GM12864 (cell line): Measurements from ENCODE around the gene AP4S1.

Source experiments
- DNase-seq: peaks from one replicate; pipeline ENCODE4 v3.0.0-alpha.2; 2011; ENCODE audit warnings: low read depth
- H3K4me3 ChIP-seq: 2 replicates; pipeline ENCODE4 v1.5.1; 2011; ENCODE audit warnings: mild to moderate bottlenecking, low read depth, low read length, control low read depth
- CTCF ChIP-seq: IDR thresholded peaks from 2 replicates; pipeline ENCODE4 v1.5.1; 2011; ENCODE audit warnings: low read depth, mild to moderate bottlenecking, moderate library complexity, low read length, control low read depth, inconsistent platforms; ENCODE audit errors: missing control alignments

AP4S1 gene

GRCh38 chr14:31097081-31097480, 71.6 kb downstream of the AP4S1 start:
- no peak for TF ChIP-seq CTCF
- no peak overlapping the region for H3K4me3 ChIP-seq
- no peak for DNase-seq

DNA sequence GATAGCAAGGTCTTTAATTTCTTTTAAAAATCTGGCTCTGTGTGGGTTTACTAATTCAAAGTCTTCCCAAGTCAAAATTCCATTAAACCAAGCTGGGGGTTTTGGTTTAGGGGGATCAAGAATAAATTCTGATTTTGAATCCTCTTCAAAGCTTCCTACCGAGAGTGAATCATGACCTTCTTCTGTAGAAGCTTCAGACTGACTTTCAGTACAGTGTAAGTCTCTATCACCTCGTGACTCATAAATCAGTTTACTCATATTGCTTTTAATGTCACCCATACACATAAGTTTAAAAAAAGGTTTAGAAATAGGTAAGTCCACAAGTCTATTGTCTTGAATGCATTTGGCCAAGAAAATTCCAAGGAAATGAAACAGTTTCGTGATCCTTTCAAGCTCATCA, 81.3 kb downstream of the AP4S1 start:
- no peak for DNase-seq
- H3K4me3 ChIP-seq, result no peak overlapping the region
- no peak for TF ChIP-seq CTCF

- H3K4me3 ChIP-seq, result no peak overlapping the region
- no peak for DNase-seq
- no peak for TF ChIP-seq CTCF
These were observed 83.8 kb downstream of the AP4S1 start for GRCh38 chr14:31109257-31109656.

- no peak for TF ChIP-seq CTCF
- no peak for DNase-seq
- H3K4me3 ChIP-seq, result no peak overlapping the region
These were observed 85.4 kb downstream of the AP4S1 start for GRCh38 chr14:31110872-31111271.

DNA sequence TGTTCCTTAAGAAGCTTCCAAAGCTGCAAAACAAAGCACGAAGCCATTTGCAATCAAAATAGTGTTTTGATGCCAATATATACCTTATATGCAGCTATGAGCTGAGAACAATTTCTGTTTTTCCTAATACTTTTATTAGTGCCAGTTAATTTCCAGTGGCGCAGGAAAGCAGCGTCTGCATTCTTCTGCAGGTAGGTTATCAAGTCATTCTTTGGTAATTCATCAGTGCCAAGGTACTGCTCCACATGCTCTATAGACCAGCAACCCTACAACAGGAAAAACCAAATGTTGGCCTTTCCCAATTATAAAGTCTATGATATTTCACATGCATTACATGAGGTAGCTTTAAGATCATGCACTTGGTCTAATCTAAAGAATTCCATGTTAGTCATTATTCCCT, 88.3 kb downstream of the AP4S1 start:
- H3K4me3 ChIP-seq, result no peak overlapping the region
- TF ChIP-seq CTCF, result no peak
- no peak for DNase-seq

DNA sequence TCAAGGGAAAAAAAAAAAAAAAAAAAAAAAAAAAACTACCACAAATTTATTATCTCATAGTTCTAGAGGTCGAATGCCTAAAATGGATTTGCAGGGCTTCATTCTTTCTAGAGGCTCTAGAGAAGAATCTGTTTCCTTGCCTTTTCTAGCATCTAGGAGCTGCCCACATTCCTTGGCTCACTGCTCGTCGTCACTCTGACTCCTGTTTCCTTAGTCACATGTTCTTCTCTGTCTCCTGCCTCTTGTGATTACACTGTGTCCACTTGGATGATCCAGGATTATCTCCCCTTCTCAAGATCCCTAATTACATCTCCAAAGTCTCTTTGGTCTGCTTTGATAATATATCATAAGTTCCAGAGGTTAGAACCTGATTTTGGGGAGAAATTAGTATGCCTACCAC, 93.4 kb downstream of the AP4S1 start:
- TF ChIP-seq CTCF, result no peak
- DNase-seq, result no peak
- H3K4me3 ChIP-seq, result no peak overlapping the region

GRCh38 chr14:31122098-31122611, 96.7 kb downstream of the AP4S1 start:
- peak; percentile 8 for DNase-seq
- H3K4me3 ChIP-seq, result no peak overlapping the region
- no peak for TF ChIP-seq CTCF
